Vagina (tissue), 2 donors: Measurements from ENCODE around the gene ZNF175.

Experiments
- POLR2A ChIP-seq, 2 donors: fragments of 450-650 bp; IDR thresholded peaks; one replicate each; pipeline ENCODE4 v1.6.1; 2017; ENCODE audit warnings: antibody characterized with exemption in 2 of 2, mild to moderate bottlenecking in 2 of 2, moderate library complexity in 2 of 2
- POLR2AphosphoS5 ChIP-seq, 2 donors: sonication (generic); formaldehyde crosslinking; IDR thresholded peaks; one replicate each; pipeline ENCODE4 v1.9.0; 2017; ENCODE audit warnings: antibody characterized with exemption in 2 of 2, mild to moderate bottlenecking in 2 of 2, low read depth in 1 of 2; ENCODE audit not compliant: insufficient read depth in 1 of 2

DNA sequence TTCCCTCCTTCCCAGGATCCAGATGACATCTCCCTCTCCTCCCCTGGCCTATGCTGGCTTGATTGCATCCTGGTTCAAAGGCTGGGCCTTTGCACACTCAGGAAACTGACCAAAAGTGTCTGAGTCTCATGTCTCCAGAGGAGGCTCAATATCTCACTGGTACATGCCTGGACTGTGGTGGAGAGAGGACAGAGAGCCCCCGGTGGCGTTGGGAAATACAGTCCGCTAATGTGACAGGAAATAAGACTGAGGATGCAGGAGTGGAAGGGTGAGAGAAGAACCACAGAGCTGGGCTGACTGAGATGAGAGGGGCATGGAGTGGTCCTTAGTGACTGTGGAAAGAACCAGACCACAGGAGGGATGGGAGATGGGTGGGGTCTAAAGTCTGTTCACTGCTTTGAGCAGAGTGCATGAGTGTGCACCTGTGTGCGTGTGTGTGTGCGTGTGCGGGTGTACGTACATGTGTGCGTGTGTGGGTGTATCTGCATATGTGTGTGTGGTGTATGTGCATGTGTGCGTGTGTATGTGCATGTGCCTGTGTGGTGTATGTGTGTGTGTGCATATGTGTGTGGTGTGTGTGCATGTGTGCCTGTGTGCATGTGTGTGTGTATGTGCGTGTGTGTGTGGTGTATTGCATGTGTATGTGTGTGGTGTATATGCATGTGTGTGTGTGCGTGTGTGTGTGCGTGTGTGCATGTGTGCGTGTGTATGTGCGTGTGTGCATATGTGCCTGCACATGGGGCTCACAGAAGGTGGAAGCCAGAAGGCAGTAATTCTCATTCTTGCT, 57.3 kb downstream of the ZNF175 start:
- no peak for TF ChIP-seq POLR2A (IDR thresholded peaks at IDR 0.05)
- no peak for TF ChIP-seq POLR2AphosphoS5 (IDR thresholded peaks at IDR 0.05; ENCODE audit: insufficient read depth in 1 of 2, low read depth in 1 of 2)
